ENCODE measurements around the gene ABCB11. TPM values are rescaled to one million over a fixed set of nuclear protein-coding genes. Genes with fewer than 3 reads are reported as not detected.

Gene ABCB11
- total and polyA plus RNA-seq, 8 donors, result 0.18 to 0.58 TPM; not detected in 6

DNA sequence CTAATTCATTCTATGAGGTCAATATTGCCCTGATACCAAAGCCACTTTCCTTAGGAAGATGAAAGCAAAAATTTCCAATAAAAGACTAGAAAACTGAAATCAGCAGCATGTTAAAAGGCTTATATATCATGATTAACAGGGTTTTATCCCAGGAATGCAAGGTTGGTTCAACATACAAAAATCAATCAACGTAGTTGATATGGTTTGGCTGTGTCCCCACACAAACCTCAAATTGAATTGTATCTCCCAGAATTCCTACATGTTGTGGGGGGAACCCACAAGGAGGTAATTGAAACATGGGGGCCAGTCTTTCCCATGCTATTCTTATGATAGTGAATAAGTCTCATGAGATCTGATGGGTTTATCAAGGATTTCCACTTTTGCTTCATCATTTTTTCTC lies 11.7 kb upstream of the ABCB11 start:
- DNase-seq, result no peak
- H3K4me1 ChIP-seq, result no peaks in the 10 kb centered on the region
- intact Hi-C loops (cut with DNase I; ENCODE audit: low total_unique reads), result no loop called here

DNA sequence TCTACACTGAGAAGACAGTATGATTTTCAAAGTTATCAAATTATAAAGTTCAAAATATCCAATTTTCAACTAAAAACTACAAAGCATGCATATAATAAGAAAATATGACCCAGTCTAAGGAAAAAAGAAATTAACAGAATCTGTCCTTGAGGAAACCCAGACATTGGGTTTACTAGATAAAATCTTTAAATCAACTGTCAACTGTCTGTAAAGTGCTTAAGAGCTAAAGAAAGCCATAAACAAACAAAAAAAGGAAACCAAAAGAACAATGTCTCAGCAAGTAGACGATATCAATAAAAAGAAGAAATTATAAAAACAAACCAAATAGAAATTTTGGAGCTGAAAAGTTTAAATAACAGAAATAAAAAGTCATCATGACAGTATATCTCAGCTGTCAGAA lies 10.5 kb upstream of the ABCB11 start:
- WGBS, 5 donors, result 33 to 64% (median 53%) methylated on average over 1 of the region's 1 CpG
- intact Hi-C loops (cut with DNase I; ENCODE audit: low total_unique reads), result no loop called here
- Histone ChIP-seq H3K4me1 (no peaks in the 10 kb centered on the region), H3K4me3 (no peak overlapping the region), H3K9me3 (peaks cover 0 to 30% (median 19%) of the 10 kb centered on the region in 4 donors), H3K36me3 (no peaks in the 10 kb centered on the region), H3K27me3 (no peaks in the 10 kb centered on the region), H3K27ac (no peak overlapping the region)
- TF ChIP-seq POLR2A (IDR thresholded peaks at IDR 0.05), result no peak
- no peak for TF ChIP-seq EP300 (IDR thresholded peaks at IDR 0.05)
- TF ChIP-seq POLR2AphosphoS5 (IDR thresholded peaks at IDR 0.05), result no peak
- TF ChIP-seq, protein P1, sequence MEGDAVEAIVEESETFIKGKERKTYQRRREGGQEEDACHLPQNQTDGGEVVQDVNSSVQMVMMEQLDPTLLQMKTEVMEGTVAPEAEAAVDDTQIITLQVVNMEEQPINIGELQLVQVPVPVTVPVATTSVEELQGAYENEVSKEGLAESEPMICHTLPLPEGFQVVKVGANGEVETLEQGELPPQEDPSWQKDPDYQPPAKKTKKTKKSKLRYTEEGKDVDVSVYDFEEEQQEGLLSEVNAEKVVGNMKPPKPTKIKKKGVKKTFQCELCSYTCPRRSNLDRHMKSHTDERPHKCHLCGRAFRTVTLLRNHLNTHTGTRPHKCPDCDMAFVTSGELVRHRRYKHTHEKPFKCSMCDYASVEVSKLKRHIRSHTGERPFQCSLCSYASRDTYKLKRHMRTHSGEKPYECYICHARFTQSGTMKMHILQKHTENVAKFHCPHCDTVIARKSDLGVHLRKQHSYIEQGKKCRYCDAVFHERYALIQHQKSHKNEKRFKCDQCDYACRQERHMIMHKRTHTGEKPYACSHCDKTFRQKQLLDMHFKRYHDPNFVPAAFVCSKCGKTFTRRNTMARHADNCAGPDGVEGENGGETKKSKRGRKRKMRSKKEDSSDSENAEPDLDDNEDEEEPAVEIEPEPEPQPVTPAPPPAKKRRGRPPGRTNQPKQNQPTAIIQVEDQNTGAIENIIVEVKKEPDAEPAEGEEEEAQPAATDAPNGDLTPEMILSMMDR (IDR thresholded peaks at IDR 0.05), result no peak
- no peak for DNase-seq

More for the DNA sequence above, 11.7 kb upstream of the ABCB11 start:
- H3K27me3 ChIP-seq, result no peaks in the 10 kb centered on the region
- 90 to 95% (median 92%) methylated on average over 1 of the region's 1 CpG for WGBS, 5 donors
- no peaks in the 10 kb centered on the region for H3K36me3 ChIP-seq
- H3K4me3 ChIP-seq, result no peak overlapping the region
- H3K9me3 ChIP-seq, result peaks cover 0 to 33% (median 19%) of the 10 kb centered on the region in 4 donors
- no peak overlapping the region for H3K27ac ChIP-seq
- TF ChIP-seq EP300 (IDR thresholded peaks at IDR 0.05), result no peak
- TF ChIP-seq POLR2A (IDR thresholded peaks at IDR 0.05), result no peak
- TF ChIP-seq, protein P1 (IDR thresholded peaks at IDR 0.05), result no peak
- TF ChIP-seq POLR2AphosphoS5 (IDR thresholded peaks at IDR 0.05), result no peak

DNA sequence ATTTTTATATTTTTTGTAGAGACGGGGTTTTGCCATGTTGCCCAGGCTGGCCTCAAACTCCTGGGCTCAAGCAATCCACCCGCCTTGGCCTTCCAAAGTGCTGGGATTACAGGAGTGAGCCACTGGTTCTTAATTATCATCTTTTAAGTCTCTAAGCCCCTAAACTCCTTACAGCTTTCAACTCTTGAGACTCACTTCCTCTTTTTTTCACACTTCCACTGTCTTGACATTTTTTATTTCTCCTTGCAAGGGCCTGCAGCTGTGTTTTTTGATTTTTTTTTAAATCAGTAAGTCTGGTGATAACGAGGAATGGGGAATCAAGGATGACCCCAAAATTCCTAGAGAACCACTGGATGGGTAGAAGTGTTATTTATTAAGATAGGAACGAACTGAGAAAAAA lies 8.6 kb upstream of the ABCB11 start:
- Histone ChIP-seq H3K27ac (no peak overlapping the region), H3K4me1 (no peaks in the 10 kb centered on the region), H3K36me3 (no peaks in the 10 kb centered on the region), H3K4me3 (no peak overlapping the region), H3K27me3 (no peaks in the 10 kb centered on the region), H3K9me3 (peaks cover 0 to 26% (median 16%) of the 10 kb centered on the region in 4 donors)
- WGBS, 5 donors, result 79 to 88% (median 84%) methylated on average over 4 of the region's 4 CpGs
- no peak for DNase-seq
- intact Hi-C loops (cut with DNase I; ENCODE audit: low total_unique reads), result no loop called here
- TF ChIP-seq POLR2AphosphoS5 (IDR thresholded peaks at IDR 0.05), result no peak
- no peak for TF ChIP-seq EP300 (IDR thresholded peaks at IDR 0.05)
- no peak for TF ChIP-seq POLR2A (IDR thresholded peaks at IDR 0.05)
- TF ChIP-seq, protein P1 (IDR thresholded peaks at IDR 0.05), result no peak

DNA sequence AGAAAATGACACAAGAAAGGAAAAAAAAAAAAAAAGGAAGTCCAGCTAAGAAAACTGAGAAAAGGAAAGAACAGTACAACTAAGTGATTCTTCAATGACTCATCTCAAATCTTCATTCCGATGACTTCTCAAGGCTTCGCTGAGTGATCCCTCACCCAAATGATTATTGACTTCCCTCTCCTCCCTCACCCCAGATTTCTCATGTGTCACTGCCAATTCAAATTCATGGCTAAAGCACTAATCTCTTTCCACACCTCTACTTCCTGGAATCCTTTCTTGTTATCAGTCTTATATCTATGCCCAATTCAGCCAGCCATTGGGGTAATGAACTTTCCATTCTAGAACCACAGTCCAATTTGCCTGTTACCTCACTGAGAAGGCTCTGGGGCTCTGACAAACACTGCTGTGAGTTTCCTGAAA lies 7.2 kb upstream of the ABCB11 start:
- TF ChIP-seq POLR2A (IDR thresholded peaks at IDR 0.05) (no peak), POLR2AphosphoS5 (IDR thresholded peaks at IDR 0.05) (peak in 1 of 3 donors; percentile 33), EP300 (IDR thresholded peaks at IDR 0.05) (no peak)
- TF ChIP-seq, protein P1 (IDR thresholded peaks at IDR 0.05), result no peak
- Histone ChIP-seq H3K4me3 (no peak overlapping the region), H3K36me3 (no peaks in the 10 kb centered on the region), H3K4me1 (no peaks in the 10 kb centered on the region), H3K27me3 (no peaks in the 10 kb centered on the region), H3K9me3 (peaks cover 0 to 16% (median 13%) of the 10 kb centered on the region in 4 donors), H3K27ac (peak overlapping the region in 1 of 5 donors; percentile 22)
- WGBS, 5 donors, result 63 to 82% (median 76%) methylated on average over 2 of the region's 2 CpGs
- DNase-seq, result no peak
- intact Hi-C loops (cut with DNase I; ENCODE audit: low total_unique reads), result no loop called here

Data from stomach (tissue), 9 donors.